ENCODE results near the gene CHMP2B. TPM values are rescaled to one million over a fixed set of nuclear protein-coding genes. Genes with fewer than 3 reads are reported as not detected.

The CHMP2B gene
- total and polyA plus RNA-seq, 2 experiments from 2014 or later: 45.1 to 130 TPM

DNA sequence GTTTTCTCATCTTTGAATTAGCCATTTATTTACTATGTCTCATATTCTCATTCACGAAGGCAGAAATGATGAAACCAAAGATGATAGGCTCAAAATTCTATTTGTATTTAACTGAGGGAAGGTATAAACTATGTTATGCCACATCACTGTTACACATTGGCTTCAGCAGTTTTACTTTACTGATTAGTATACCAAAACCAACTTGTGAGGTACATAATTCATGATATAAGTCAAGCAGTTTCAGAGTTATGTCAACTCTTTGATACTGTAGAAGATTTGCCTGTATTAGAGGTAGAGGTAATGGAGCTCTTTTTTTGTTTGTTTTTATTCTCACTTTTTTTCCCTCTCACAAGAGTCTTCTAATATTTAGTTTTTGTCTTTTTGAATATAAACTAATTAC lies 22.9 kb downstream of the CHMP2B start:
- no peak overlapping the region for H3K4me2 ChIP-seq
- H3F3A ChIP-seq (replicated peaks; ENCODE audit: low read depth): no peaks in the 10 kb centered on the region
- no peak overlapping the region for H3K27ac ChIP-seq (ENCODE audit: low read depth)
- no peak overlapping the region for H3K27ac Mint-ChIP-seq
- H3K9me3 Mint-ChIP-seq: no peaks in the 10 kb centered on the region
- no peaks in the 10 kb centered on the region for H3K9me2 ChIP-seq (ENCODE audit: insufficient read depth)
- ATAC-seq (no peak), DNase-seq (ENCODE audit: low spot score) (no peak)
- no peaks in the 10 kb centered on the region for H3K4me1 ChIP-seq (ENCODE audit: insufficient read depth)
- H3K36me3 Mint-ChIP-seq (ENCODE audit: low read depth): peaks cover 29% of the 10 kb centered on the region; the same call in 2 of the 3 replicates
- peaks cover 3% of the 10 kb centered on the region for H3K27me3 Mint-ChIP-seq (ENCODE audit: insufficient read depth, low read depth, poor library complexity)
- no peaks in the 10 kb centered on the region for H4K20me1 ChIP-seq (replicated peaks; ENCODE audit: insufficient read depth)
- TF ChIP-seq, protein P1, sequence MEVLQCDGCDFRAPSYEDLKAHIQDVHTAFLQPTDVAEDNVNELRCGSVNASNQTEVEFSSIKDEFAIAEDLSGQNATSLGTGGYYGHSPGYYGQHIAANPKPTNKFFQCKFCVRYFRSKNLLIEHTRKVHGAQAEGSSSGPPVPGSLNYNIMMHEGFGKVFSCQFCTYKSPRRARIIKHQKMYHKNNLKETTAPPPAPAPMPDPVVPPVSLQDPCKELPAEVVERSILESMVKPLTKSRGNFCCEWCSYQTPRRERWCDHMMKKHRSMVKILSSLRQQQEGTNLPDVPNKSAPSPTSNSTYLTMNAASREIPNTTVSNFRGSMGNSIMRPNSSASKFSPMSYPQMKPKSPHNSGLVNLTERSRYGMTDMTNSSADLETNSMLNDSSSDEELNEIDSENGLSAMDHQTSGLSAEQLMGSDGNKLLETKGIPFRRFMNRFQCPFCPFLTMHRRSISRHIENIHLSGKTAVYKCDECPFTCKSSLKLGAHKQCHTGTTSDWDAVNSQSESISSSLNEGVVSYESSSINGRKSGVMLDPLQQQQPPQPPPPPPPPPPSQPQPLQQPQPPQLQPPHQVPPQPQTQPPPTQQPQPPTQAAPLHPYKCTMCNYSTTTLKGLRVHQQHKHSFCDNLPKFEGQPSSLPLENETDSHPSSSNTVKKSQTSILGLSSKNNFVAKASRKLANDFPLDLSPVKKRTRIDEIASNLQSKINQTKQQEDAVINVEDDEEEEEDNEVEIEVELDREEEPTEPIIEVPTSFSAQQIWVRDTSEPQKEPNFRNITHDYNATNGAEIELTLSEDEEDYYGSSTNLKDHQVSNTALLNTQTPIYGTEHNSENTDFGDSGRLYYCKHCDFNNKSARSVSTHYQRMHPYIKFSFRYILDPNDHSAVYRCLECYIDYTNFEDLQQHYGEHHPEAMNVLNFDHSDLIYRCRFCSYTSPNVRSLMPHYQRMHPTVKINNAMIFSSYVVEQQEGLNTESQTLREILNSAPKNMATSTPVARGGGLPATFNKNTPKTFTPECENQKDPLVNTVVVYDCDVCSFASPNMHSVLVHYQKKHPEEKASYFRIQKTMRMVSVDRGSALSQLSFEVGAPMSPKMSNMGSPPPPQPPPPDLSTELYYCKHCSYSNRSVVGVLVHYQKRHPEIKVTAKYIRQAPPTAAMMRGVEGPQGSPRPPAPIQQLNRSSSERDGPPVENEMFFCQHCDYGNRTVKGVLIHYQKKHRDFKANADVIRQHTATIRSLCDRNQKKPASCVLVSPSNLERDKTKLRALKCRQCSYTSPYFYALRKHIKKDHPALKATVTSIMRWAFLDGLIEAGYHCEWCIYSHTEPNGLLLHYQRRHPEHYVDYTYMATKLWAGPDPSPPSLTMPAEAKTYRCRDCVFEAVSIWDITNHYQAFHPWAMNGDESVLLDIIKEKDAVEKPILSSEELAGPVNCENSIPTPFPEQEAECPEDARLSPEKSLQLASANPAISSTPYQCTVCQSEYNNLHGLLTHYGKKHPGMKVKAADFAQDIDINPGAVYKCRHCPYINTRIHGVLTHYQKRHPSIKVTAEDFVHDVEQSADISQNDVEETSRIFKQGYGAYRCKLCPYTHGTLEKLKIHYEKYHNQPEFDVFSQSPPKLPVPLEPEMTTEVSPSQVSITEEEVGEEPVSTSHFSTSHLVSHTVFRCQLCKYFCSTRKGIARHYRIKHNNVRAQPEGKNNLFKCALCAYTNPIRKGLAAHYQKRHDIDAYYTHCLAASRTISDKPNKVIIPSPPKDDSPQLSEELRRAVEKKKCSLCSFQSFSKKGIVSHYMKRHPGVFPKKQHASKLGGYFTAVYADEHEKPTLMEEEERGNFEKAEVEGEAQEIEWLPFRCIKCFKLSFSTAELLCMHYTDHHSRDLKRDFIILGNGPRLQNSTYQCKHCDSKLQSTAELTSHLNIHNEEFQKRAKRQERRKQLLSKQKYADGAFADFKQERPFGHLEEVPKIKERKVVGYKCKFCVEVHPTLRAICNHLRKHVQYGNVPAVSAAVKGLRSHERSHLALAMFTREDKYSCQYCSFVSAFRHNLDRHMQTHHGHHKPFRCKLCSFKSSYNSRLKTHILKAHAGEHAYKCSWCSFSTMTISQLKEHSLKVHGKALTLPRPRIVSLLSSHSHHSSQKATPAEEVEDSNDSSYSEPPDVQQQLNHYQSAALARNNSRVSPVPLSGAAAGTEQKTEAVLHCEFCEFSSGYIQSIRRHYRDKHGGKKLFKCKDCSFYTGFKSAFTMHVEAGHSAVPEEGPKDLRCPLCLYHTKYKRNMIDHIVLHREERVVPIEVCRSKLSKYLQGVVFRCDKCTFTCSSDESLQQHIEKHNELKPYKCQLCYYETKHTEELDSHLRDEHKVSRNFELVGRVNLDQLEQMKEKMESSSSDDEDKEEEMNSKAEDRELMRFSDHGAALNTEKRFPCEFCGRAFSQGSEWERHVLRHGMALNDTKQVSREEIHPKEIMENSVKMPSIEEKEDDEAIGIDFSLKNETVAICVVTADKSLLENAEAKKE (CRISPR knock-in tag; IDR thresholded peaks at IDR 0.05): no peak
- no peak for TF ChIP-seq POLR2AphosphoS5 (IDR thresholded peaks at IDR 0.05; ENCODE audit: low read depth)
- no peak for TF ChIP-seq ZNF114 (CRISPR knock-in tag; IDR thresholded peaks at IDR 0.05)
- TF ChIP-seq STAT1 (IDR thresholded peaks at IDR 0.05; ENCODE audit: unreplicated experiment): no peak
- H3K4me3 ChIP-seq: no peak overlapping the region
- H3K36me3 ChIP-seq (ENCODE audit: insufficient read depth): peaks cover 13% of the 10 kb centered on the region
- H3K4me3 Mint-ChIP-seq: no peak overlapping the region
- no peaks in the 10 kb centered on the region for H3K27me3 ChIP-seq (ENCODE audit: insufficient read depth)
- H3K4me1 Mint-ChIP-seq: no peaks in the 10 kb centered on the region
- no peaks in the 10 kb centered on the region for H3K79me2 ChIP-seq (replicated peaks; ENCODE audit: insufficient read depth)
- no peak overlapping the region for H2AFZ ChIP-seq

DNA sequence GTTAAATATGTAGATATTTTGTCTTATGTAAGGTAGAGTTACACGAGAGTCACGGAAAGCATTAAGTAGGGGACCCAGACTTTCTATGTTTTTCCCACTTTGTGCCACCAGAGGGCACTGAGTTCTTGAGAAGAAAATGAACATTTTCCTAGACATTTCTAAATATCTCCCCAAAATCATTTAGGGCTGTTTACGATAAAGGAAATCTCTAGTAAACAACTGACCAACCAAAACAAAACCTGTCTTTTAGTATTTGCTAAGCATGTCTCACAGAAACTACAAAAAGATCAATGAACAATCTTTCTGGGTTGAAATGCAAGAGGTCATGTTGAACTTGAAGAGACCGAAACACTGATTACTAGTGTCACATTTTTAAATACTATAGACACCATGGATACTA lies 33.2 kb downstream of the CHMP2B start:
- Histone ChIP-seq H3K4me2 (no peak overlapping the region), H3K79me2 (replicated peaks; ENCODE audit: insufficient read depth) (no peaks in the 10 kb centered on the region), H3K9me2 (ENCODE audit: insufficient read depth) (no peaks in the 10 kb centered on the region), H3K4me3 (no peak overlapping the region), H3K27ac (ENCODE audit: low read depth) (no peak overlapping the region), H2AFZ (no peak overlapping the region), H3K27me3 (ENCODE audit: insufficient read depth) (no peaks in the 10 kb centered on the region), H4K20me1 (replicated peaks; ENCODE audit: insufficient read depth) (no peaks in the 10 kb centered on the region), H3K4me1 (ENCODE audit: insufficient read depth) (peaks cover 18% of the 10 kb centered on the region; the same call in 1 of the 2 replicates), H3K36me3 (ENCODE audit: insufficient read depth) (no peaks in the 10 kb centered on the region), H3F3A (replicated peaks; ENCODE audit: low read depth) (no peaks in the 10 kb centered on the region)
- H3K4me1 Mint-ChIP-seq: peaks cover 14% of the 10 kb centered on the region; the same call in 2 of the 3 replicates
- H3K27ac Mint-ChIP-seq: no peak overlapping the region
- no peaks in the 10 kb centered on the region for H3K27me3 Mint-ChIP-seq (ENCODE audit: insufficient read depth, low read depth, poor library complexity)
- peak; percentile 36; the same call in 2 of the 3 replicates for ATAC-seq
- H3K36me3 Mint-ChIP-seq (ENCODE audit: low read depth): no peaks in the 10 kb centered on the region
- peak; percentile 87 for DNase-seq (ENCODE audit: low spot score)
- TF ChIP-seq CTCF (conservative IDR thresholded peaks at IDR 0.05; ENCODE audit: low read depth in 2 of 2): peak; percentile 54 to 78
- no peak for TF ChIP-seq REST (IDR thresholded peaks at IDR 0.05; ENCODE audit: unreplicated experiment)
- no peaks in the 10 kb centered on the region for H3K9me3 Mint-ChIP-seq
- no peak overlapping the region for H3K4me3 Mint-ChIP-seq
